K562 (cell line): ENCODE measurements around the gene ACLY. TPM values are rescaled to one million over a fixed set of nuclear protein-coding genes. Genes with fewer than 3 reads are reported as not detected.

Source experiments
- CBFB ChIP-seq: sonication (generic); formaldehyde crosslinking; IDR thresholded peaks from 2 replicates; pipeline ENCODE4 v1.4.0; 2020; ENCODE audit warnings: mild to moderate bottlenecking, missing genetic modification reagents
- FOXA3 ChIP-seq, 2 experiments: fragments of 450-650 bp in 1 of 2; sonication (generic) in 1 of 2; formaldehyde crosslinking; IDR thresholded peaks in 1 of 2; conservative IDR thresholded peaks in 1 of 2; 2 replicates each; pipeline versions ENCODE4 v1.4.0 to v1.8.0; 2020 to 2022; ENCODE audit warnings: mild to moderate bottlenecking in 2 of 2, missing genetic modification reagents in 1 of 2
- MEF2D ChIP-seq: conservative IDR thresholded peaks from 2 replicates; pipeline ENCODE4 v1.6.1; 2016; ENCODE audit warnings: low read depth, missing genetic modification characterization, missing compliant biosample characterization
- MGA ChIP-seq: fragments of 450-650 bp; IDR thresholded peaks from 2 replicates; pipeline ENCODE4 v1.6.1; 2016; ENCODE audit warnings: mild to moderate bottlenecking, moderate library complexity
- SOX6 ChIP-seq: fragments of 450-650 bp; IDR thresholded peaks from 2 replicates; pipeline ENCODE4 v1.6.1; 2014; ENCODE audit warnings: mild to moderate bottlenecking
- THRAP3 ChIP-seq: fragments of 450-650 bp; IDR thresholded peaks from 2 replicates; pipeline ENCODE4 v1.6.1; 2016; ENCODE audit warnings: mild to moderate bottlenecking, inconsistent platforms, borderline replicate concordance
- ZFP91 ChIP-seq: sonication (generic); formaldehyde crosslinking; IDR thresholded peaks from 2 replicates; pipeline ENCODE4 v1.8.0; 2022; ENCODE audit warnings: mild to moderate bottlenecking, missing genetic modification reagents
- polyA plus RNA-seq, 8 experiments: library from polyadenylated mRNA; depleted of rRNA in 4 of 8; stranded (reverse) in 5 of 8; unstranded in 3 of 8; fragments of >200 nt; fragmentation: Nextera tagmentation in 2 of 8; fragmentation: Illumina TruSeq in 1 of 8; extraction: Ambion mirVana in 2 of 8; extraction: Trizol in 1 of 8; gene quantifications; 2 replicates each; pipeline versions ENCODE4 v1.2.1 to v1.2.3, GENCODE V29; 2011 to 2014; ENCODE audit warnings: inconsistent platforms in 1 of 8, missing spikeins in 1 of 8
- total RNA-seq, 7 experiments: library from RNA; depleted of rRNA in 6 of 7; stranded (reverse); fragments of >200 nt in 6 of 7; fragmentation: Illumina TruSeq in 2 of 7; extraction: Trizol in 2 of 7; gene quantifications; 2 replicates each; pipeline versions ENCODE4 v1.2.1 to v1.2.3, GENCODE V29; 2011 to 2021; ENCODE audit warnings: low replicate concordance in 1 of 7
- TF ChIP-seq, protein P1 (sequence below), 2 experiments: fragments of 450-650 bp in 1 of 2; sonication (generic) in 1 of 2; formaldehyde crosslinking; conservative IDR thresholded peaks; 2 replicates each; pipeline versions ENCODE4 v1.4.0 to v1.8.1; 2020 to 2022; ENCODE audit warnings: mild to moderate bottlenecking in 1 of 2, missing genetic modification reagents in 1 of 2
- TF ChIP-seq, protein P2 (sequence below): sonication (generic); formaldehyde crosslinking; IDR thresholded peaks from 2 replicates; pipeline ENCODE4 v1.4.0; 2020; ENCODE audit warnings: mild to moderate bottlenecking, missing genetic modification reagents

The ACLY gene
- total and polyA plus RNA-seq, 9 of the 15 experiments (the other 6 are each of a cell fraction or from before 2014, with no cell fraction given) = 42.9 to 280 (median 125) TPM

GRCh38 chr17:41836550-41837196 is 82.1 kb downstream of the ACLY start (continued):
- TF ChIP-seq MGA (peak; percentile 34; the same call in 1 of the 2 replicates), MEF2D (tag) (no peak), FOXA3 (CRISPR knock-in tag; conservative IDR thresholded peaks at IDR 0.05 in 1 of 2, IDR thresholded peaks at IDR 0.05 in 1 of 2) (no peak), ZFP91 (CRISPR knock-in tag) (no peak), SOX6 (no peak), THRAP3 (no peak), CBFB (no peak)
- TF ChIP-seq, protein P1, sequence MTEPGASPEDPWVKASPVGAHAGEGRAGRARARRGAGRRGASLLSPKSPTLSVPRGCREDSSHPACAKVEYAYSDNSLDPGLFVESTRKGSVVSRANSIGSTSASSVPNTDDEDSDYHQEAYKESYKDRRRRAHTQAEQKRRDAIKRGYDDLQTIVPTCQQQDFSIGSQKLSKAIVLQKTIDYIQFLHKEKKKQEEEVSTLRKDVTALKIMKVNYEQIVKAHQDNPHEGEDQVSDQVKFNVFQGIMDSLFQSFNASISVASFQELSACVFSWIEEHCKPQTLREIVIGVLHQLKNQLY (CRISPR knock-in tag; conservative IDR thresholded peaks at IDR 0.05) = no peak
- TF ChIP-seq, protein P2, sequence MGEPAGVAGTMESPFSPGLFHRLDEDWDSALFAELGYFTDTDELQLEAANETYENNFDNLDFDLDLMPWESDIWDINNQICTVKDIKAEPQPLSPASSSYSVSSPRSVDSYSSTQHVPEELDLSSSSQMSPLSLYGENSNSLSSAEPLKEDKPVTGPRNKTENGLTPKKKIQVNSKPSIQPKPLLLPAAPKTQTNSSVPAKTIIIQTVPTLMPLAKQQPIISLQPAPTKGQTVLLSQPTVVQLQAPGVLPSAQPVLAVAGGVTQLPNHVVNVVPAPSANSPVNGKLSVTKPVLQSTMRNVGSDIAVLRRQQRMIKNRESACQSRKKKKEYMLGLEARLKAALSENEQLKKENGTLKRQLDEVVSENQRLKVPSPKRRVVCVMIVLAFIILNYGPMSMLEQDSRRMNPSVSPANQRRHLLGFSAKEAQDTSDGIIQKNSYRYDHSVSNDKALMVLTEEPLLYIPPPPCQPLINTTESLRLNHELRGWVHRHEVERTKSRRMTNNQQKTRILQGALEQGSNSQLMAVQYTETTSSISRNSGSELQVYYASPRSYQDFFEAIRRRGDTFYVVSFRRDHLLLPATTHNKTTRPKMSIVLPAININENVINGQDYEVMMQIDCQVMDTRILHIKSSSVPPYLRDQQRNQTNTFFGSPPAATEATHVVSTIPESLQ = no peak
